Hematopoietic multipotent progenitor cell treated with erythropoietin and hydrocortisone succinate and interleukin-3 and kit ligand, for 4 days (in vitro differentiated cells): Measurements from ENCODE around the gene PERCC1.
A peak's percentile ranks its signal among the peaks of the same experiment; 100 is the strongest.

Experiments
- DNase-seq: peaks from one replicate; pipeline ENCODE4 v3.0.0-alpha.2; 2015

PERCC1 gene

GRCh38 chr16:1430759-1431496 lies at the start of gene PERCC1:
Gene PERCC1, plus strand, starts transcription at chr16:1431078. Its CDS starts 1,516 bp downstream, at chr16:1432594.
- no peak for DNase-seq

- DNase-seq, result peak; percentile 56
Observed at GRCh38 chr16:1381612-1382406, 49.1 kb upstream of the PERCC1 start.

- DNase-seq, result no peak
Observed at GRCh38 chr16:1383556-1383955, 47.3 kb upstream of the PERCC1 start.

GRCh38 chr16:1385232-1385631 lies 45.6 kb upstream of the PERCC1 start:
- no peak for DNase-seq

- no peak for DNase-seq
Observed at GRCh38 chr16:1387331-1387730, 43.5 kb upstream of the PERCC1 start.

- DNase-seq, result no peak
Observed at GRCh38 chr16:1389762-1390161, 41.1 kb upstream of the PERCC1 start.

- no peak for DNase-seq
Observed at GRCh38 chr16:1390239-1390779, 40.6 kb upstream of the PERCC1 start.

GRCh38 chr16:1392826-1393225 lies 38.1 kb upstream of the PERCC1 start:
- no peak for DNase-seq

GRCh38 chr16:1393613-1394176 lies 37.2 kb upstream of the PERCC1 start:
- DNase-seq, result no peak

GRCh38 chr16:1394367-1394951 lies 36.4 kb upstream of the PERCC1 start:
- no peak for DNase-seq

GRCh38 chr16:1395444-1396031 lies 35.3 kb upstream of the PERCC1 start:
- DNase-seq, result no peak

- DNase-seq, result no peak
Observed at GRCh38 chr16:1397779-1398178, 33.1 kb upstream of the PERCC1 start.

GRCh38 chr16:1398351-1398750 lies 32.5 kb upstream of the PERCC1 start:
- no peak for DNase-seq

- no peak for DNase-seq
Observed at GRCh38 chr16:1398826-1399581, 31.9 kb upstream of the PERCC1 start.

- no peak for DNase-seq
Observed at GRCh38 chr16:1401061-1401757, 29.7 kb upstream of the PERCC1 start.

- DNase-seq, result no peak
Observed at GRCh38 chr16:1401758-1402154, 29.1 kb upstream of the PERCC1 start.

- no peak for DNase-seq
Observed at GRCh38 chr16:1403036-1403435, 27.8 kb upstream of the PERCC1 start.

GRCh38 chr16:1403733-1404132 lies 27.1 kb upstream of the PERCC1 start:
- DNase-seq, result no peak

GRCh38 chr16:1407753-1408152 lies 23.1 kb upstream of the PERCC1 start:
- DNase-seq, result no peak

GRCh38 chr16:1408171-1408837 lies 22.6 kb upstream of the PERCC1 start:
- peak; percentile 96 for DNase-seq

- DNase-seq, result no peak
Observed at GRCh38 chr16:1412847-1413246, 18.0 kb upstream of the PERCC1 start.
